ENCODE results near the gene CAPN8. TPM values are rescaled to one million over a fixed set of nuclear protein-coding genes. Genes with fewer than 3 reads are reported as not detected.

CAPN8 gene
- total and polyA plus RNA-seq, 11 donors = not detected

GRCh38 chr1:223531742-223532341 is 133.7 kb downstream of the CAPN8 start:
- WGBS, 4 donors = 52 to 62% (median 61%) methylated on average over 11 of the region's 11 CpGs
- DNase-seq (peak in 2 of 5 donors; percentile 10 to 45), ATAC-seq (no peak)
- no peaks in the 10 kb centered on the region for H3K36me3 ChIP-seq
- peaks cover 0 to 8% (median 0%) of the 10 kb centered on the region in 12 donors for H3K9me3 ChIP-seq
- H3K4me1 ChIP-seq = no peaks in the 10 kb centered on the region
- no peak overlapping the region for H3K27ac ChIP-seq
- no peak overlapping the region for H3K4me3 ChIP-seq
- intact Hi-C loops (cut with DNase I) = no loop called here
- no peak for TF ChIP-seq POLR2A (IDR thresholded peaks at IDR 0.05)
- peak; percentile 16 to 61 (median 46) for TF ChIP-seq CTCF (IDR thresholded peaks at IDR 0.05)
- peaks cover 0 to 4% (median 0%) of the 10 kb centered on the region in 9 donors for H3K27me3 ChIP-seq

GRCh38 chr1:223525957-223526356 is 139.5 kb downstream of the CAPN8 start:
- intact Hi-C loops (cut with DNase I) = no loop called here

GRCh38 chr1:223525546-223525945 is 140.0 kb downstream of the CAPN8 start:
- H3K4me1 ChIP-seq = no peaks in the 10 kb centered on the region

More at GRCh38 chr1:223525957-223526356, 139.5 kb downstream of the CAPN8 start:
- H3K27me3 ChIP-seq = no peaks in the 10 kb centered on the region
- no peaks in the 10 kb centered on the region for H3K4me1 ChIP-seq
- ATAC-seq = no peak
- no peak for DNase-seq
- H3K4me3 ChIP-seq = no peak overlapping the region
- TF ChIP-seq POLR2A (IDR thresholded peaks at IDR 0.05) (no peak), CTCF (IDR thresholded peaks at IDR 0.05) (no peak)
- no peaks in the 10 kb centered on the region for H3K36me3 ChIP-seq
- no peak overlapping the region for H3K27ac ChIP-seq
- WGBS, 4 donors = 74 to 82% (median 77%) methylated on average over 3 of the region's 3 CpGs
- H3K9me3 ChIP-seq = peaks cover 0 to 8% (median 0%) of the 10 kb centered on the region in 12 donors

More at GRCh38 chr1:223525546-223525945, 140.0 kb downstream of the CAPN8 start:
- no peaks in the 10 kb centered on the region for H3K36me3 ChIP-seq
- ATAC-seq (no peak), DNase-seq (no peak)
- 78 to 93% (median 91%) methylated on average over 3 of the region's 3 CpGs for WGBS, 4 donors
- TF ChIP-seq POLR2A (IDR thresholded peaks at IDR 0.05) (no peak), CTCF (IDR thresholded peaks at IDR 0.05) (no peak)
- H3K27ac ChIP-seq = no peak overlapping the region
- peaks cover 0 to 8% (median 0%) of the 10 kb centered on the region in 12 donors for H3K9me3 ChIP-seq
- no peak overlapping the region for H3K4me3 ChIP-seq
- H3K27me3 ChIP-seq = no peaks in the 10 kb centered on the region
- intact Hi-C loops (cut with DNase I) = no loop called here
